ENCODE results near the gene COTL1.

COTL1 gene

GRCh38 chr16:84614073-84614459, 3.8 kb downstream of the COTL1 start:
- no peak for DNase-seq (ENCODE audit: low read depth)

DNA sequence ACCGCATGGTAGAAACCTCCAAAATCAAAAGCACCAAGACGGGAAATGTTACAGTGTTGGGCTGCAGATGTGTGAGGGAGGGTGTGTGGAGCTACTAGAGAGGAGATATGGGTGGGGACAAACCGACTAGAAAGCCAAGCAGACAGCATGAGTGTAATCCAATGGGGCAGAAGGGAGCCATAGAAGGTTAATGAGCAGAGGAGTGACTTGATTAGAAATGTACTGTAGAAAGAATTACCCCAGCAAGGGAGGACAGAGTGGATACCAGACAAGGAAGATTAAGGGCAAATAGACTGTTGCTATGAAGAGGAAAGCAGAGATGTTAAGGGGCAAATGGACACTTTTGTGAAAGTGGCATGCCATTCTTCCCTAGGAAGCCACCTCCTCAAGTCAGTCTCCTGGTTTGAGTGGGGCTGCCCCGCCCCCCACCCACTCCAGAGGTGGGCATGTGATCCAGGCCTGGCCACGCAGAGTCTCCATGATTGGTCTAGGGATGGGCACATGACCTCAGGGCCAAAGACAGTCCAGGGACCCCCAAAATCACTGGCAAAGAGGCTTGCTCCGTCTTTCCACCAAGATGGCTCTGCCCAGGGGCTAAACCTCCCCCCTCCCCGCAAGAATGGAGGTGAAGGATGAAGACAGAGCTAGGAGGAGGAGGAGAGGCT, 4.3 kb downstream of the COTL1 start:
- no peak for DNase-seq (ENCODE audit: low read depth)

DNA sequence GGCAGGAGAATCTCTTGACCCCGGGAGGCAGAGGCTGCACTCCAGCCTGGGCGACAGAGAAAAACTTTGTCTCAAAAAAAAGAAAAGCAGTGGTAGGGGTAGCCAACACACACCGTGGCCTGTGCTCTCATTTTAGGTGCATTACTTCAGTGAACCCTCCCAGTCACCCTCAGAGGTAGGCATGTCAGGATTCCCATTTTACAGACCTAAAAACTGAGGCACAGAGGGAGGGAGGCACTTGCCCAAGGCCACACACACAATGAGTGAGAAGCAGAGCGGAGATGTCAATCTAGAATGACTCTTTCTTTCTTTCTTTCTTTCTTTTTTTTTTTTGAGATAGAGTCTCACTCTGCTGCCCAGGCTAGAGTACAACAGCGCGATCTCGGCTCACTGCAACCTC, 5.2 kb downstream of the COTL1 start:
- no peak for DNase-seq (ENCODE audit: low read depth)

- DNase-seq (ENCODE audit: low read depth) = no peak
Measured at GRCh38 chr16:84611041-84611440, 6.8 kb downstream of the COTL1 start.

DNA sequence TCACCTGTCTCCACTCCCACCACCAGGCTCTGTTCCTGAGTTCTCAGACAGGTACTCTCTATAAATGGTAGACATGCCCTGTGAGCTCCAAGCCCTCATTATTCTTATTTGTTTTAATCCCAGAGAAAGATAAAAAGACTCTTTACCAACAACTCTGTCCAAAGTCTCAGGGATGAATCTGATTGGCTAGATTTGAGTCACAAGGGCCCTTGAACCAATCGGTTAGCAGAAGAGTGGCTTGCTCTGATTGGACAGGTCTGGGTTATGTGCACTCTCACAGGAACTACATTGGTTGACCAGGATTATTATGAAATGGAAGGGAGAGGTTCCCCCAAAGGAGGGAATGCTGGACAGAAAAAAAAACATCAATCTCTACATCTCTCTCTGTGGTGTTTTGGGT, 7.5 kb downstream of the COTL1 start:
- no peak for DNase-seq (ENCODE audit: low read depth)

DNA sequence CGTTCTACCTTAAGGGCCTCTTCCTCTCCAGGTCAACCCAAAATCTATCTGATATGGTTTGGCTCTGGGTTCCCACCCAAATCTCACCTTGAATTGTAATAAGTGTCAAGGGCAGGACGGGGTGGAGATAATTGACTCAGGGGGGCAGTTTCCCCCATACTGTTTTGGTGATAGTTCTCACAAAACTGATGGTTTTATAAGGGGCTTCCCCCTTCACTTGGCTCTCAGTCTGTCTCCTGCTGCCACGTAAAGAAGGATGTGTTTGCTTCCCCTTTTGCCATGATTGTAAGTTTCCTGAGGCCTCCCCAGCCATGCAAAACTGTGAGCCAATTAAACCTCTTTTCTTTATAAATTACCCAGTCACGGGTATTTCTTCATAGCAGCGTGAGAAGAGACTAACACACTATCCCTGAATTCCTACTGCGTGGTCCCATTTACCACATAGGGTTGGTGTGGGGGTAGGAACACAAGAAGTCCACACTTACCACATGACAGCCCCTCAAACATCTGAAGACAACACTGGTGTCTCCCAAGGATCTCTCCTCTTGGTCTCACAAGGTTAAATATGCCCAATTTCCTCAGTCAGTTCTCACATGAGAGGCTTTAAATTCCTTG, 8.2 kb downstream of the COTL1 start:
- no peak for DNase-seq (ENCODE audit: low read depth)

DNA sequence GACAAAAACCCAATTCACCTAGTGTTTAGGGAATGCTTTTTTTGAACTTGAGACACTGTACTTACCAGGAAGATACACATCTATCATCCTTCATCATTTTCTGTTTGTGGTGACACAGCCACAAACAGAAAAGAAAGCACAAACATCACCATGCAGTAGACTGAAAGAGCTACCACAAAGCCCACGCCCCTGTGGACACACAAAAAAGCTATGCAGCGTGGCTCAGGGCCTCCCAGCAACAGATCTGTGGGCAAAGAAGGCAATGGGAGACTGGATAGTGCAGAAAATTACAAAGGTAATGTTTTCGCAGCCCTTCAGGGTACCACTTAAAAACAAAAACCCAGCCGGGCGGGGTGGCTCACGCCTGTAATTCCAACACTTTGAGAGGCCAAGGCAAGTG, 9.6 kb downstream of the COTL1 start:
- no peak for DNase-seq (ENCODE audit: low read depth)

DNA sequence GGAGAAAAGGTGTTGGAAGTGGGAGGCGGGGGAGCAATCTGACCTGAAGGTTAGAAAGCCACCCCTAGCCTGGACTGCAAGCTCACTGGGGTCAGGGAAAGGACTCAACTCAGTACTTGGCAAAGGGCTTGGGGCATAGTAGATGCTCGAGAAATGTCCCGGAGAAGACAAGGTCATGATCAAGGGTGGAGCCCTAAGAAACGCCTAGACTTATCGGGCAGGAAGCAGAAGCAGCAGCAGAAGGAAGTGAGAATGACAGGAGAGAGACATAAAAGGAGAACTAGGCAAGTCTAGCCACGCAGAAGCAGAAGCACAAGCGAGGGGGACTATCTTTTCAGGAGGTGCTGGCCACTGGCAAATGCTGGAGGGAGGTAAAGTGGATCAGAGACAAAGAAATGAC, 10.2 kb downstream of the COTL1 start:
- DNase-seq (ENCODE audit: low read depth) = no peak

- DNase-seq (ENCODE audit: low read depth) = no peak
Measured at GRCh38 chr16:84607061-84607460, 10.8 kb downstream of the COTL1 start.

DNA sequence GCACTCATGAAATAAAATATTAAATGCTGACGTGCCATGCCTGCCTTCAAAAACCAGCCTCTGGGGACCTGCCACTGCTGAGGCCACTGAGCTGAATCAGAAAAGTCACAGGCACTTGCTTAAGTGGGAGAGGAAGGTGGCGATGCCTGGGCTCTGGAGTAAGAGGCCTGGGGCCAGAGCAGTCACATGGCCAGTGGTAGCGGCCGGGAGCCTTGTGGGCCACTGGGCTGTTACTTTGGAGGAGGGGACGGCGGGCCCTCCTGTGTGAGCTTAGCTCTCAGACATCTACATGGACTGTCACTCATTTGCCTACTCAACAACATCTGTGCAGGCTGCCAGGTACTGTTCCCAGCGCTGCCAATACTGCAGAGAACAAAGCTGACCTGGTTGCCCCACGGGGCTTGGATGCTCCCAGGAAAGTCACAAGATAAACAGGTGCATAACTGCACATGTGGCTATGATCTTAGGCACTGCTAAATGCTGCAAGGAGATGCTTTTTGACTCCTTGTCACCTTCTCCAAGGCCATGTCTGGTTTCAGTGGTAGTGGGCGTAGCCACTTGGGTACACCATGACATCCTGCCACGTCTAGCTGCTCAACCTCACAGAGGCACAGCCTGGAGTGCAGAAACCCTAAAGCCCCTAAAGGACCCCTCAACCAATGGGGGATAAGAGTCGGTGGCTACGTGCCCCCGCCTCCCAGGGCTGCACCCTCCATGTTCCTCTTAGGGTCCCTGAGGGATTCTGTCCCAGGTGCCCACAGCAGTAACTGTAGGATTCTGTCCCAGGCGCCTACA, 11.6 kb downstream of the COTL1 start:
- no peak for DNase-seq (ENCODE audit: low read depth)

GRCh38 chr16:84605339-84605848, 12.5 kb downstream of the COTL1 start:
- DNase-seq (ENCODE audit: low read depth) = no peak

DNA sequence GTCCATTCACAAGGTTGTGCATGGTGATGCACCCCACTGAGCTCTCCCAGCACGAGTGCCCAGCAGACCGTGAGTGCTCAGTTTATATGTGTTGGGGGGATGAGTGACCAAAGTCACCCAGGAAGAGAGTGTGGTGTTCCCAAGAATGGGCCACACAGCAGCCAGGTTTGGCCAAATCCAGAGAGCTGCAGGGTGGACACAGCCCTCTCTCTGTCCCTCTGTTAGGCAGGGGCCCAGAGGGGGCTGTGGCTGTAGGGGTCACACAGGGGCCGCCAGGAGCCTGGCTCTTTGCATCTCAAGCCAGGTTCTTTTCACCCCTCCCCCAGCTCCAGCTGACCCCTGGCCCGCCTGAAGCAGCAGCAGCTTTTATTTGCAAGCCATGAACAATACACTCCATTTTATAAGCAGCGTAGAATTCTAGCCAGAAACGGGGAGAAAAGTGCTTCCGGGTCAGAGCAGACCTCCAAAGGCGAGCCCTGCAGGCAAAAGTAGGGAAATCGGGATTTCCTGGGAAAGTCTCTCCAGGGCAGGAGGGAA, 13.3 kb downstream of the COTL1 start:
- DNase-seq (ENCODE audit: low read depth) = no peak

DNA sequence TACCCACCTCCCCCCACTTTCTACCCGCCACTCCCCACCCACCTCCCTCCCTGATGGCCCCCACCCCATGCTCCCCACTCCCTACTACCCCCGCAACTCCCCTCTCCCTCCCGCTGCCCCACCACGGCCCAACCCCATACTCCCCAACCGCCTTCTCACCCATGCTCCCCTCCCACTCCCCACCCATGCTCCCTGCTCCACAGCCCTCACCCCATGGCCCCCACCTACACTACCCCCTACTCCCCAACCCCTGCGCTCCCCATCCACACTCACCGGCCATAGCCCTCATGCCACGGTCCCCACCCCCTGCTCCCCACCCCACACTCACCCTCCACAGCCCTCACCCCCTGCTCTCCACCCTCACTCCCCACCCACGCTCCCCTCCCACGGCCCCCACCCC, 13.9 kb downstream of the COTL1 start:
- no peak for DNase-seq (ENCODE audit: low read depth)

- peak; percentile 92 for DNase-seq (ENCODE audit: low read depth)
Measured at GRCh38 chr16:84603140-84603816, 14.6 kb downstream of the COTL1 start.

- DNase-seq (ENCODE audit: low read depth) = no peak
Measured at GRCh38 chr16:84600343-84601229, 17.3 kb downstream of the COTL1 start.

- DNase-seq (ENCODE audit: low read depth) = peak; percentile 62
Measured at GRCh38 chr16:84599521-84600202, 18.2 kb downstream of the COTL1 start.

DNA sequence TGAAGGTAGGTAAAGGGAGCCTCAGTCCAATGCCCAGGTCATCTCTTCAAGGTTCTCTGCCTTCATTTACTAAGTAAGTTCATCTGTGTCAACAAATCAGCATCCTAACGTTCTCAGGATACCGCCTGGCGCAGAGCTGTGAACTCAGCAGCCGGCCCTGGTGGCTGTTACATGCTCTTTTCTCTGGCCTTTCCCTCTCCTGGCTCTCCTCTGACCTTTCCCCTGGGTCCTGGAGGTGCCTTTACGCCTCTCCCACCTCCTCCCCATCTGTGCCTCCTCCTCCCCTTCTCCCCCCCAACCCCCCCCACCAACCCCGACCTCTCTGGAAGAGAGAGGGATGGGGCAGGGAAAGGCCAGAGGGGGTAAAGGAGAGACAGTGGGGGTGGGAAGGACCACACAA, 19.5 kb downstream of the COTL1 start:
- DNase-seq (ENCODE audit: low read depth) = no peak

- no peak for DNase-seq (ENCODE audit: low read depth)
Measured at GRCh38 chr16:84597931-84598351, 19.9 kb downstream of the COTL1 start.

- DNase-seq (ENCODE audit: low read depth) = no peak
Measured at GRCh38 chr16:84597528-84597896, 20.4 kb downstream of the COTL1 start.

DNA sequence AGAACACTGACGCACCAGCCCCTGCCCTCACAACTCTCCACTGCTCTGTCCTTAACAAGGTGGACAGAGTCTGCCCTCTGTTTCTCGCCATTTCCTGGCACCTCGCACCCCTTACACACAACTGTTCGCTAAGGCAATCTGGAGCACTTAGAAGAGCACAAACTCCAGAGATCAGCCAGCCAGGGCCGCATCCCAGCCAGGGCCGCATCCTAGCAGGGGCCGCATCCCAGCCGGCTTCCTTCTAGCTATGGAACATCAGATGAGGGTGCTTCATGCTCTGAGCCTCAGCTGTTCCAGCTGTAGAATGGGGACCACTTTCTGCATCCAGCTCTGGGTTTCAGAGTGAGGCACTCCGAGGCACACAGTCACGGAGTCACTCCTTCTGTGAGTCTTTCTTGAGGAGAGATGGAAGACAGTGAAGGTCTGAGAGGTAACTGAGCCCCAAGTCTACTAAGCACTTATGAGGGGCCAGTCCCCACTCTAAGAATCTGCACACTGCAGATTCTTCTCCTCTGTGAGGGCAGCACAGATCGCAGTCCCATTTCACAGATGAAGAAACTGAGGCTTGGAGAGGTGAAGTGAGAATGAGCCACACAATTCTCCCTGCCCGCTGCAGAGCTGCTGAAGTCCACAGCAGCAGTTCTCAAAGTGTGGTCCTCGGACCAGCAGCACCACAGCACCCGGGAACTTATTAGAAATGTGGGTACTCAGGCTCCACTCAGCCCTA, 20.9 kb downstream of the COTL1 start:
- DNase-seq (ENCODE audit: low read depth) = no peak
